Pancreas (tissue), 10 donors: ENCODE results near the gene SMARCB1. TPM values are rescaled to one million over a fixed set of nuclear protein-coding genes. Genes with fewer than 3 reads are reported as not detected.
A peak's percentile ranks its signal among the peaks of the same experiment; 100 is the strongest.

ENCODE experiments used
- ATAC-seq, 4 donors: fragments of 200-7000 bp; cut with Tn5 transposase; one replicate each; pipeline versions ENCODE4 v1.8.0 to v1.9.1; 2020; ENCODE audit warnings: mild to moderate bottlenecking in 4 of 4, moderate library complexity in 4 of 4
- DNase-seq, 6 donors: peaks; one replicate each; pipeline ENCODE4 v3.0.0-alpha.2; 2020
- FAIRE-seq: peaks from 2 replicates; lab custom pipeline; 2012; peaks lifted over from hg19 to GRCh38; lab: Jason Lieb, UNC
- H3K27ac ChIP-seq, 4 donors: fragments of 200-600 bp; sonication (generic); 1 replicate in 3 of 4; 2 replicates in 1 of 4; pipeline versions ENCODE4 v1.5.0 to v1.8.0; 2020
- H3K27me3 ChIP-seq, 4 donors: fragments of 200-600 bp; one replicate each; pipeline ENCODE4 v1.8.0; 2021
- H3K36me3 ChIP-seq, 3 donors: fragments of 200-600 bp; sonication (generic) in 1 of 3; one replicate each; pipeline versions ENCODE4 v1.5.0 to v1.8.0; 2020 to 2021
- H3K4me1 ChIP-seq, 3 donors: fragments of 200-600 bp; one replicate each; pipeline ENCODE4 v1.8.0; 2021
- H3K4me3 ChIP-seq, 4 donors: fragments of 200-600 bp; sonication (generic) in 2 of 4; one replicate each; pipeline versions ENCODE4 v1.5.0 to v1.8.0; 2020 to 2021
- H3K9me3 ChIP-seq, 4 donors: fragments of 200-600 bp; one replicate each; pipeline ENCODE4 v1.8.0; 2021
- CTCF ChIP-seq, 4 donors: fragments of 200-600 bp; sonication (generic) in 3 of 4; IDR thresholded peaks; one replicate each; pipeline versions ENCODE4 v1.5.0 to v1.8.0; 2021; ENCODE audit warnings: antibody characterized with exemption in 4 of 4
- WGBS, 2 donors: extraction: QIAGEN DNeasy Blood & Tissue Kit; methylation state at CpG; one replicate each; pipeline ENCODE4 v1.1.7; 2013; 5-methylcytosine and 5-hydroxymethylcytosine counted together
- intact Hi-C, 3 donors: fragments of 100-400 bp; cut with DNase I; formaldehyde crosslinking; loops; one replicate each; pipeline versions ENCODE4 v1.11.1 to v1.14.2; 2022
- polyA plus RNA-seq, 2 donors: library from polyadenylated mRNA; stranded (reverse); fragments of 200-250 nt; gene quantifications; one replicate each; pipeline ENCODE4 v1.2.3, GENCODE V29; 2013
- total RNA-seq, 6 donors: library from RNA; stranded (reverse); fragmentation: NEBNext Ultra II Directional in 4 of 6; extraction: Animal tissue kit (Norgen Biotek cat#: 25700) in 4 of 6; gene quantifications; one replicate each; pipeline versions ENCODE4 v1.2.1 to v1.2.4, GENCODE V29; 2021 to 2023
- donor health status: healthy with polysubstance abuse.
- donor health status: DM: no; HTN: no; CAD: no; lungs with moderate emphysema.
- donor health status: DM: no; HTN: no; CAD: no.
- donor health status: control.
- donor health status: control.
- donor health status: Bipolar disorder and iron deficiency.
- donor health status: DM: yes; HTN: yes; CAD: no.
- donor health status: DM: no; HTN: no; CAD: no.
- donor health status: DM: no; HTN: no; CAD: no.
- donor health status: DM: yes; HTN: yes; CAD: no.

SMARCB1 gene
- total and polyA plus RNA-seq, 8 donors = 25.2 to 37.1 (median 30.4) TPM

GRCh38 chr22:23883658-23884057 lies 96.9 kb downstream of the SMARCB1 start:
- intact Hi-C loops = no loop called here

GRCh38 chr22:23884140-23884539 lies 97.4 kb downstream of the SMARCB1 start:
- Histone ChIP-seq H3K27me3 (no peaks in the 10 kb centered on the region), H3K4me1 (no peaks in the 10 kb centered on the region), H3K36me3 (peaks cover 0 to 4% (median 0%) of the 10 kb centered on the region in 3 donors), H3K4me3 (no peak overlapping the region), H3K9me3 (no peaks in the 10 kb centered on the region), H3K27ac (no peak overlapping the region)
- DNase-seq = peak in 1 of 6 donors; percentile 52
- intact Hi-C loops = no loop called here
- FAIRE-seq = no peak
- TF ChIP-seq CTCF (IDR thresholded peaks at IDR 0.05) = no peak
- no peak for ATAC-seq
- 94 to 97% methylated on average over 9 of the region's 9 CpGs for WGBS, 2 donors

More at GRCh38 chr22:23883658-23884057, 96.9 kb downstream of the SMARCB1 start:
- no peaks in the 10 kb centered on the region for H3K9me3 ChIP-seq
- no peaks in the 10 kb centered on the region for H3K27me3 ChIP-seq
- no peak for TF ChIP-seq CTCF (IDR thresholded peaks at IDR 0.05)
- H3K27ac ChIP-seq = no peak overlapping the region
- ATAC-seq (no peak), DNase-seq (peak in 1 of 6 donors; percentile 56), FAIRE-seq (no peak)
- H3K4me1 ChIP-seq = no peaks in the 10 kb centered on the region
- no peak overlapping the region for H3K4me3 ChIP-seq
- 95 to 96% methylated on average over 9 of the region's 9 CpGs for WGBS, 2 donors
- H3K36me3 ChIP-seq = peaks cover 0 to 4% (median 0%) of the 10 kb centered on the region in 3 donors

Other genes with a start within 250 kb of the SMARCB1 start
- gene IGLL1, start 206.7 kb upstream of the SMARCB1 start, total RNA-seq = not detected
- under 1 TPM in 1 of 2 donors, not detected in 1; 0.26 TPM for gene IGLL1, start 206.7 kb upstream of the SMARCB1 start, polyA plus RNA-seq
- gene DRICH1, start 154.6 kb upstream of the SMARCB1 start, total RNA-seq = 1 to 10 TPM in 1 of 6 donors, under 1 TPM in 4, not detected in 1; 0.18 to 1.2 (median 0.58) TPM
- 1 to 10 TPM; 2.5 to 3.2 TPM for gene DRICH1, start 154.6 kb upstream of the SMARCB1 start, polyA plus RNA-seq
- under 1 TPM in 2 of 6 donors, not detected in 4; 0.50 to 0.95 TPM for gene RGL4, start 96.0 kb upstream of the SMARCB1 start, total RNA-seq
- under 1 TPM; 0.42 to 0.72 TPM for gene RGL4, start 96.0 kb upstream of the SMARCB1 start, polyA plus RNA-seq
- 1 to 10 TPM; 2.2 to 4.3 (median 2.8) TPM for gene ZNF70, start 35.9 kb upstream of the SMARCB1 start, total RNA-seq
- gene ZNF70, start 35.9 kb upstream of the SMARCB1 start, polyA plus RNA-seq = 1 to 10 TPM in 1 of 2 donors, under 1 TPM in 1; 0.77 to 1.4 TPM
- under 1 TPM in 1 of 6 donors, not detected in 5; 0.78 TPM for gene VPREB3, start 32.5 kb upstream of the SMARCB1 start, total RNA-seq
- gene VPREB3, start 32.5 kb upstream of the SMARCB1 start, polyA plus RNA-seq = under 1 TPM in 1 of 2 donors, not detected in 1; 0.80 TPM
- not detected for gene C22orf15, start 24.0 kb upstream of the SMARCB1 start, total RNA-seq
- gene C22orf15, start 24.0 kb upstream of the SMARCB1 start, polyA plus RNA-seq = not detected
- gene CHCHD10, start 19.0 kb upstream of the SMARCB1 start, total RNA-seq = 10 to 100 TPM; 30.6 to 75.5 (median 50.6) TPM
- 100 to 1,000 TPM in 1 of 2 donors, 10 to 100 TPM in 1; 81.2 to 134 TPM for gene CHCHD10, start 19.0 kb upstream of the SMARCB1 start, polyA plus RNA-seq
- gene MMP11, start 14.1 kb upstream of the SMARCB1 start, total RNA-seq = 10 to 100 TPM in 1 of 6 donors, 1 to 10 TPM in 1, under 1 TPM in 4; 0.43 to 17.6 (median 0.60) TPM
- gene MMP11, start 14.1 kb upstream of the SMARCB1 start, polyA plus RNA-seq = 1 to 10 TPM in 1 of 2 donors, under 1 TPM in 1; 0.87 to 1.3 TPM
- 10 to 100 TPM; 13.0 to 26.5 (median 19.1) TPM for gene DERL3, start 52.0 kb downstream of the SMARCB1 start, total RNA-seq
- gene DERL3, start 52.0 kb downstream of the SMARCB1 start, polyA plus RNA-seq = 10 to 100 TPM; 19.7 to 26.3 TPM
- 10 to 100 TPM; 10.3 to 20.2 (median 14.7) TPM for gene SLC2A11, start 70.9 kb downstream of the SMARCB1 start, total RNA-seq
- gene SLC2A11, start 70.9 kb downstream of the SMARCB1 start, polyA plus RNA-seq = 10 to 100 TPM; 19.2 to 21.9 TPM
- 100 to 1,000 TPM; 128 to 269 (median 192) TPM for gene MIF, start 107.4 kb downstream of the SMARCB1 start, total RNA-seq
- gene MIF, start 107.4 kb downstream of the SMARCB1 start, polyA plus RNA-seq = 100 to 1,000 TPM; 353 to 476 TPM
- 10 to 100 TPM in 2 of 6 donors, 1 to 10 TPM in 4; 4.4 to 12.4 (median 9.7) TPM for gene GSTT2B, start 174.2 kb downstream of the SMARCB1 start, total RNA-seq
- gene GSTT2B, start 174.2 kb downstream of the SMARCB1 start, polyA plus RNA-seq = 10 to 100 TPM; 16.8 to 59.8 TPM
- gene DDTL, start 179.9 kb downstream of the SMARCB1 start, total RNA-seq = 1 to 10 TPM in 5 of 6 donors, under 1 TPM in 1; 0.79 to 4.1 (median 1.7) TPM
- 1 to 10 TPM; 1.4 to 2.8 TPM for gene DDTL, start 179.9 kb downstream of the SMARCB1 start, polyA plus RNA-seq
- 100 to 1,000 TPM in 3 of 6 donors, 10 to 100 TPM in 3; 77.5 to 188 (median 108) TPM for gene DDT, start 187.5 kb downstream of the SMARCB1 start, total RNA-seq
- gene DDT, start 187.5 kb downstream of the SMARCB1 start, polyA plus RNA-seq = 100 to 1,000 TPM; 125 to 204 TPM
- gene GSTT2, start 193.2 kb downstream of the SMARCB1 start, total RNA-seq = 1 to 10 TPM in 2 of 6 donors, under 1 TPM in 1, not detected in 3; 0.79 to 1.5 (median 1.2) TPM
- gene GSTT2, start 193.2 kb downstream of the SMARCB1 start, polyA plus RNA-seq = 1 to 10 TPM in 1 of 2 donors, under 1 TPM in 1; 0.54 to 1.0 TPM
- gene GSTT4, start 218.5 kb downstream of the SMARCB1 start, total RNA-seq = not detected
- not detected for gene GSTT4, start 218.5 kb downstream of the SMARCB1 start, polyA plus RNA-seq
- 10 to 100 TPM; 25.1 to 43.4 (median 26.0) TPM for gene CABIN1, start 224.3 kb downstream of the SMARCB1 start, total RNA-seq
- 10 to 100 TPM; 46.4 to 58.7 TPM for gene CABIN1, start 224.3 kb downstream of the SMARCB1 start, polyA plus RNA-seq